Femur (tissue), 1 donor: ENCODE data around the gene RNF150.
"Not testable (repeated sequence)": the region's sequence is repeated elsewhere in the genome, so short reads cannot be mapped to it uniquely, and the experiment has no call there.

Experiments
- DNase-seq: peaks from one replicate; pipeline ENCODE4 v3.0.0-alpha.2; 2017

The RNF150 gene

DNA sequence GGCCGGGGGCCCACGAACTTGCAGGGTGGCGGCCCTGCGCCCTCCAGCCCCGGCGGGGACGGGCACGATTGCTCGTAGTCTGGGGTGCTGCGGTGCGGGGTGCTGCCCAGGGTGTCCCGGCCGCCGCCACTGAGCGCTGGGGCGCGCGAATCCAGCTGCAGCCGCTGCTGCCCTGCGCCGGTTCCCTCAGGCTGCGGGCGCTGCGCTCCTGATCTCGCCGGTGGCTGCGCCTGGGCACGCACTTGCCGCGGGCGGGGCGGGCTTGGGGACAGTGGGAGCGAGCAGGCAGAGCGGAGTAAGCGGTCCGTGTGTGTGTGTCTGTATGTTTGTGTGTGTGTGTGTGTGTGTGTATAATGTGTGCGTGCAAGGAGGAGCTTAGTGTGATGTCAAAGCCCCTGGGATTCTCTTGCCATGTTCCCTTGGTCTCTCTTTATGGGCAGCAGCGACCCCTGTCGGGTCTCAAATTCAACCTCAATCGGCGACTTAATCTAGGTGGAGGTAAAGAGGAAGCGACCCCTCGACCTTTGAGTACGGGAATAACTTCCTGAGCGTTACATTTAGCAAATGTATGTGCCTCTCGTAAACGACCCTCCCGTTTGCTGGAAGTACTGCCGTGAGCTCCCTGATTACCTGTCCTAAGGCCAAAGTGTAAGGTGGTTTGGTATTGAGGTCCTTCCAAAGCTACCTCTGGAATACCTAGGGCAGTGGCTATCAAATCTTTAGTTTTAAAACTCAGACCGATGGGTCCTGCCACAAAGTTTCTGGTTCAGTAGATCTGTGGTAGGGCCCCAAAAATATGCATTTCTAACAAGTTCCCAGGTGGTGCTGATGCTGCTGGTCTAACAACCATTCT lies at the start of gene RNF150:
RNF150 (minus strand) TSS at position 324 of the 853 bp plus-strand sequence.
- DNase-seq, result peak; percentile 92

DNA sequence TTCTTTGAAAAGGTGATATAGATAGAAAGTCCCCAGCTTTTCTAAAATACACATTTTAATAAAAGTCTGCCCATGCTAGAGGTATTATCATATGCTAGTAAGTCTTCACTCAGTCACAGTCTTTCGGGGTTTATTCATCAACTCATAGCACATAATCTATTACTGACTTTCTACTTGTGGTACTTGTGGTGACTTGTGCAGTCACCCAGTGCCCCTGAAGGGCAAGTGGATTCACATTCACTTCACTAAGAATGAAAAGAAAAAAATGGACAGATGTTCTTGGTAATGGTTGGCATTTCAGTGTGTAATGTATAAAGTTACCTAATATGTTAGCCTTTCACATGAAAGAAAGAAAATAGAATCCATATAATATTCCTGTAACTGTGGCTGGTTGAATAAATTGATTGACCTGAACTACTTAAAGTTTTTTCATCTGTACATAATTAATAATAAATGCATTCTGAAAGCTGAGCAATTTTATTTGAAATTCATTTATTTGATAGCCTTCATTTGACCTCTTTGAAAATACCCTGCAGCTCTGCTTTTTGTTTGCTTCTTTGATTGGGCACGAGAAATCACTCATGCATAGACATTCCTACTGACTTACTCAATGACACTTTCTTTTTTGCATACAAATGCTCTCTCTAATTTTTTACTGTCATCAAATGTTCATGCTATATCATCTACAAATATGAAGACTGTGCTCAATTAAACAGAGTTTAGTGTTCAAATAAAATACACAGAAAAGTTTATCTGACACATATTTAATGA lies 47.9 kb upstream of the RNF150 start:
- no peak for DNase-seq

DNA sequence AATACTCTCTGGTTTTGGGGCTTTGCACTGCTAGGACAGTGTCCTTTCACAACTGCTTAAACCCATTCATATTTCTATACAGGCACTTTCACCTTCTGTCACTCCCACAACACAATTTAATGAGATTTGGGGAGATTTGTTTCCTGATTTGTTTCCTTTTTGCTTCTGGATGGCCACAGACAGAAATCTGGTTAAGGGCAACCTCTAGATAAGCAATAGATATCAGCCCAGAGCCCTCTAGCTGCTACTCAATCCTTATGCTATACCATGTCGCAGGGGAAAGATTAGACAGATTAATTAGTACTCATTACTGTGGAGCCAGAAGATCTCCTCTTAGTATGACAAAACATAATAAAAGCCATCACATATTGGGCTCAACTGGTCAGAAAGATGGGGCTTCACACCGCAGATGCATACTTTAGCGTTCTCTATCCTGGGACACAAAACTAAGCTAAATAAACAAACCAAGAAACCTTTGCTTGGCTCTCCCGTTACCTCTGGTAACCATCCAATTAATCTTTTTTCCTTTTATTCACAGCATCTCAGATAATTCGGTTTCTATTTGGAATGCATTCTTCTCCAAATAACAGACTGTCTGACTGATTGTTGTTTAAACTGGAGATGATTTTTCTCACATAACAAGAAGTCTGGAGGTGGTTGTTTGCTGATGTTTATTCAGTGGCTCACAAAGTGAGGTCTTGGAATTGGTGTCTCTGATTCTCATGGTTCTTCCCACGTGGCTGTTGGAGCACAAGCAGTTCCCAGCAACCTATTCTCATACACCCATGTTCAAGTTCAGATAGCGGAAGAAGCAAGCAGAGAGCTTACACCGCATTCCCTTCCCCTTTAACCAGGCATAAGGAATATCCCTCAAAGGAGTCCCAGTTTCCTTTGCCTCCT lies 46.5 kb upstream of the RNF150 start:
- DNase-seq, result no peak

DNA sequence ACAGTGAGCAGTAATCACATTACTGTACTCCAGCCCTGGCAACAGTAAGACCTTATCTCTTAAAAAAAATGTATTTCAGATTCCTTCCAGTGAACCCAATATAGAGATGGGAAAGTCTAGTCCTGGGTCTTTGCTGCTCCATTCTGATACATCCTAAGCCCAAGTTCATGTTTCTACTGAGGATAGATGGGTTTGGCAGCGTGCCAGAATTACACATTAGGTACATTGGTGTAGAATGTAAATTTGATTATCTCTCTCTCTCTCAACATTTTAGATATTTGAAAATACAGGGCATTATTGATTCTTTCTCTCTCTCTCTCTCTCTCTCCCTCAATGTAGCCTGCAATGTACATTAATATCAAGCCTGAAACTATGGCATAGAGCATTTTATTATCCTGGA lies 43.9 kb upstream of the RNF150 start:
- no peak for DNase-seq

DNA sequence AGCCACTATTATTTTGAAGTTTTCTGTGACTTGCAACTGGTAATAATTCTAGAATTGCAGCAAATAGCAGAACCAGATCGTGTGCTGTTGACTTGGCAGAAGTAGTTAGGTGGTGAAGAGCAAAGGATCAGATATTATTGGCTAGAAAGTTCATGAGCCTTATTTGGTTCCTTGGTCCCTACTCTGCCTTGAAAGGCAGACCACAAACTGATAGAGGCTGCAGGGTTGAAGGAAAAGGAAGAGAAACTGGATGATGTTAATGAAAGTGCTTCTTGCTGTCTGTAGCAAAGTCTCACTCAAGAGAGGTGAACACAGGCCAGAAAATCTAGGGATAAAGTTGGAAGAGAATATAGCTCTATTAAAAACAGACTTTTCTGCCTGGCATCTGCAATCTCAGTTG lies 41.2 kb upstream of the RNF150 start:
- DNase-seq, result no peak

DNA sequence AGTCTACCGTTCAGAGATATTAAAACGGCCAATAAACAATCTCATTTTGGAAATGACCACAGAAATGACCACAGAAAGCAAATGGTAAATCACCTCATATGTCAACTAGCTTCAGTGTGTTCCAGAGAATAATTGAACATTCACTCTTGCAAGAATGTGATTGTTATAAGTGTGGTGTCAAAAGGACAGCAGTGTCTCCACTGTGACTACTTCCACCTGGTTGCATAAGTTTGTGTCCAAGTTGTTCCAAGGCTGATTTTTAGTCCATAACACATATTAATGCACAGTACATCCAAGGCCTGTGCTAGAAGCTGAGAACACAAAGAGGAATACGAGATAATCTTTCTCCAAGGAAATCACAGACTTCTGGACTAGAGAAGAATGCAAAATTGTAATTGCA lies 37.4 kb upstream of the RNF150 start:
- DNase-seq, result no peak

DNA sequence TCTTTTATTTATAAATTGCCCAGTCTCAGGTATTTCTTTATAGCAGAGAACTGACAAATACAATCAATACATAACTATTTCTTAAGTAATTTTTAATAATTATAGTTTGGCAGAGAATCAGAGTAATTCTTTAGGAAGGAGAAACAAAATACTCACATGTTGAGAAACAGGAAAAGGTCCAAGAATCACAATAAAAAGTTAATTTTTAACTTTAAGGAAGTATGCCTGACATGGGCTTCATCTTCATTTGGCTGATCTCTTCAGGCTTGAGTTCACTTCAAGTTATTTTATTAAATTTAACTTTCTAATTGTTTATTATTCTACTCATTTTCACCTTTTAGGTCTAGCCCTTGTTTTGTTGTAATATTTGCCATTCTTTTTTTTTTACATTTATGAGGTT lies 36.1 kb upstream of the RNF150 start:
- DNase-seq, result no peak

DNA sequence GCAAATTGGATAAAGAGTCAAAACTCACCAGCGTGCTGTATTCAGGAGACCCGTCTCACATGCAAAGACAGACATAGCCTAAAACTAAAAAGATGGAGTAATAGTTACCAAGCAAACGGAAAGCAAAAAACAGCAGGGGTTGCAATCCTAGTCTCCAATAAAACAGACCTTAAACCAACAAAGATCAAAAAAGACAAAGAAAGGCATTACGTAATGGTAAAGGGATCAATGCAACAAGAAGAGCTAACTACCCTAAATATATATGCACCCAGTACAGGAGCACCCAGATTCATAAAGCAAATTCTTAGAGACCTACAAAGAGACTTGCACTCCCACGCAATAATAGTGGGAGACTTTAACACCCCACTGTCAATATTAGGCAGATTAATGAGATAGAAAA lies 31.7 kb upstream of the RNF150 start:
- not testable (repeated sequence) for DNase-seq

DNA sequence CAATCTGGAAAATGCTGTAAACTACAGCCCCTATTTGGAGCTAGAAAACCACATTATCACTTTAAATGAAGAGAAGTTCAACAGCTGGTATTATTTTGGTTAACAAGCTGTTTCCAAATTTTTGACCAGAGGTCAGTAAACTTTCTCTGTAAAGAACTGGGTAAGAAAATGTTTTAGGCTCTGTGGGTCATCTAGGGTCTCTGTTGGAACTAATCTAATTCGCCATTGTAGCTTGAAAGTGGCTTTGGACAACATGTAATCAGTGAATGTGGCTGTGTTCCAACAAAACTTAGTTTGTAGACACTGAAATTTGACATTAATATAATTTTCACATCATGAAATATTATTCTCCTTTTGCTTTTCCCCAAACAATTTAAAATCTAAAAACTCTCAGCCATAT lies 25.8 kb upstream of the RNF150 start:
- no peak for DNase-seq

DNA sequence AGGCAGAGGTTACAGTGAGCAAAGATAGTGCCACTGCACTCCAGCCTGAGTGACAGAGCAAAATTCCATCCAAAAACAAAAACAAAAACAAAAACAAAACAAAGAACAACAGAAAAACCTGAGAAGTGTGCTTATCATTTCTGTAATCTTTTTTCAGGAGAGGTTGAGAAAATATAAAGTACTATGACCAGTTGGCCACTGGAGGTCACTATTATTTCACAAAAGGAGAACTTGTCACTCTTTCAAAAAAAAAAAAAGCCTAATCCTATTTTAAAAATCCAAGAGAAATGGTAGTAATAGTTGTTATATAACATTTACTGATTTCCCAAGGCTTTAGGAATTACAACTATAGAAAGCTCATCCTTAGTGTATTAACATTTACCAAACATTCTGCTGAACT lies 24.9 kb upstream of the RNF150 start:
- no peak for DNase-seq

DNA sequence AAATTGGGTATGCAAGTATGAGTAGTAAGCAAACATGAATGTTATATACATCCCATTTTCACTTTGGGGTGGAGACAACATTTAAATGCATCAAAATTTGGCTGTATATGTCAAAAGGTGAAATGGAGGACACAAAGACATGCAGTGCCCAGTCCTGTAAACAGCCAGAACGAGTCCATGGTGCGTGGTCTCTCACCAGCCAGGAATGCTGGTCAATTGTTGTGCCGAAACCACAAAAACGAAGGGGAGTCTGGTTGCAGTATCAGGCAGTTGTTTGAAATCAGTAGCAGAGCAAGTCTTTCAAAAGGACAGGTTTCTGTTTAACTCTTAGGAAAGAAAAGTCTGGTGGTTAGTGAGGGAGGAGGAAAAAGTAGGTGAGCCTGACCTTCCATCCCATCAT lies 22.3 kb upstream of the RNF150 start:
- DNase-seq, result no peak

DNA sequence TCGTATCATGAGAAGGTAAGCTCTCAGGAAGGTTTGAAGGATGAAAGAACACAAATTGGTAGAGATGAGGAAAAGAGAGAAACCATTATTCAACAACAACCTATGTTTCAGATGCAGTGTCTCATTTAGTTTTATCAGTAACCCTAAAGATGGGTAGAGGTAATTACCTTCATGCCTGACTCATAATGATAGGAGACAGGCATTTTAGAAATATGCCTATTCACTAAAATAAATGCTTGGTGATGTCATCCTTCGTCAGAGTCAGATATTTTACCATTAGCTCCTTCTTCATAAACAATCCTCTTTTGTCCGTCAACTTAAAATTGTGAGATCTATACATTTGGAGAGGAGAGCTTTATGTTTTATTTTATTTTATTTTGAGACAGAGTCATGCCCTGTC lies 21.5 kb upstream of the RNF150 start:
- no peak for DNase-seq

DNA sequence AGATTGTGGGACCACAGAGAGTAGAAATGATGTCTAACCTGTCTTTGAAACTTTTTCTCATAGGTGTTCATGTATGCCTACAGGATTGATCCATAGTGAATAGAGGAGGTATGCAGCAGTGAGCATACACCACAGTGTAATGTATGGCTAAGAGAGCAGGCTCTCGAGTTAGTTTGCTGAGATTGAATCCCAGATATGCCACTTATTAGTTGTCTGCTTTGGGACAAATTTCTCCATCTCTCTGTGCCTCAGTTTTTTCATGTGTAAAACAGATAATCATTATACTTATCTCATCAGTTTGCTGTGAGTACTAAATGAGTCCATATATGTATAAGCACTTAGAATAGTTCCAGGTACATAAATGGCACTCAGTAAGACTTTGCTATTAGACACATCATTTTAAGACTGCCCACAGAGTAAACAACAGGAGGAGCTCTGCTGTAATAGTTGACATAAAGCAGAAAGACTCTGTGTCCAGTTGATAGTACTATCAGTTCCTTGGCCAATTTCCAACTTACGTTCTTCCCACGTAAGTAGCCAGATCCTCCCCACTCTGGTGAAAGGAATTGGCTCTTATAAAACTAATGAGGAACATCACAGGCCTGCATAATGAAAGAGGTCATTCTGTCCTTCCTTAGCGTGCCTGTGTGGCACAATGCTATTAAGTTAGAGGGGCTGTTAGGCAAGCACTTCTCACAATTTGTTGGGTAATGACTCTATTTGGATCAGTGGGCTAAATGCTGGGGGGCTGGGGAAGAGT lies 20.7 kb upstream of the RNF150 start:
- DNase-seq, result no peak

DNA sequence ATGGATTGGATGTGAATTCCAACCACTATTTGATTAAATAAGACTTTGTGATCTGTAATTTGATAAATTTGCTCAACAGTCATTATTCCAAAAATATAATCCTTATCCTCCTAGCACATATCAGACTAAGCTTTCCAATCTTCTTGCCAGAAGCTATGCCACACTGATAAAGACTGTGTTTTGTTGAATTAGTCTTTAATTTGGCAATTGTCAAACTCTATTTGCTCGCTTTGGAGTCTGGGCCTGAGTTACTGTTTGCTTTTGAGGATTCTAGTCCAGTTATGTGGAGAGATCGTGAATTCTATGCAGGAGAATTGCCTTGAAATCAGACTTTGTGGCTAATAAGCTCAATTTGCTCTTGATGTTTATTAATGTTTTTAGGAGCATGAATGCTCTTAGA lies 10.9 kb upstream of the RNF150 start:
- DNase-seq, result no peak

DNA sequence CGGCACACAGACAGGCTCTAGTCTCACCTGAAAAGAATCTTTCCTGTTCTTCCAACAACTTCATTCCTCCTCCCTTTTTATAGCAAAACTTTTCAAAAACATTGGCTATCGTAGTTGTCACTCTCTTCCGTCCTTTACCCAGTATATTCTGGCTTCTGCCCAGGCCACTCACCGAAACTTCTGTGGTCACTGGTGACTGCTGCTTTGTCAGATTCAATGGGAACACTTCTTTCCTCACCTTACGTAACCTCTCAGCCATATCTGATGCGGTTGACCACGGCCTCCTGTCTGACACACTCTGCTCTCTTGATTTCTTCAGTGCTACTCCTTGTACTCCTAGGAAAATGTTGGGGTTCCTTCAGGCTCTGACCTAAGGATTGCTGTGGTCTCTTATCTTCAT lies 9.2 kb upstream of the RNF150 start:
- DNase-seq, result no peak

DNA sequence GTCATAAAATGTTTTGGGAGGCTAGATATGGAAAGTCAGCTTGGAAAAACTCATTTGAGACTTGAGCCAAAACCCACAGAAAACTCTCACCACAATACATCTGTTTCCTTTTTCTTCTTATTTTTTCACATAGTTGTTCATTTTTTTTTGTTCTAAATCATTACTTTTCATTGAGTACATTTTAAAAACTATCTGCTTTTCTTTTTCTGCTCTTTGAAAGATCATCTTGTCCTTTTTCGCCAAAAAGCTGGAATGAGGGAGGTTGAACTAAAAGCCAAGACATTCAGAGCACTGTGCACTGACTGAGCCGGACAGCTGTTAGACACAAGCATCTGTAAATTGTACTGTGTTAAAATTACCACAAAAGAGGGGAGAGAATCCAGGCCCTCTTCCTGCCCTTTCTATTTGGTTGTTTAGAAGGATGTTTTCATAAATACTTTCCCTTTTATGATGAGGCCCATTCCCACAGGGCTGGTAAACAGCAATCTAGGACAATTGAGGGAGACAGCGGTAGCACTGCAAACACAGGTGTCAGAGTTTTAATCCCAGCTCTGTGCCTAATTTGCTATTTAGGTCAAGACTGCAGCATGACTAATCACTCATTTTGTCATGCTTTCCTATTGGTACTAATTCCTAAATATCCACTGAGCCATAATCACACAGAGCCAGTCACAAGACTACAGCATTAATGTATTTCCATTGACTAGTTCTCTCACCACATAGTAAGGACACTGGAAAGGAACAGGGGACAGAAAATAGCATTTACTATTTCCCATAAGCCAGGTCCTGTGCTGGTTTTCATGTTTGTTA lies 7.3 kb upstream of the RNF150 start:
- DNase-seq, result peak; percentile 46

DNA sequence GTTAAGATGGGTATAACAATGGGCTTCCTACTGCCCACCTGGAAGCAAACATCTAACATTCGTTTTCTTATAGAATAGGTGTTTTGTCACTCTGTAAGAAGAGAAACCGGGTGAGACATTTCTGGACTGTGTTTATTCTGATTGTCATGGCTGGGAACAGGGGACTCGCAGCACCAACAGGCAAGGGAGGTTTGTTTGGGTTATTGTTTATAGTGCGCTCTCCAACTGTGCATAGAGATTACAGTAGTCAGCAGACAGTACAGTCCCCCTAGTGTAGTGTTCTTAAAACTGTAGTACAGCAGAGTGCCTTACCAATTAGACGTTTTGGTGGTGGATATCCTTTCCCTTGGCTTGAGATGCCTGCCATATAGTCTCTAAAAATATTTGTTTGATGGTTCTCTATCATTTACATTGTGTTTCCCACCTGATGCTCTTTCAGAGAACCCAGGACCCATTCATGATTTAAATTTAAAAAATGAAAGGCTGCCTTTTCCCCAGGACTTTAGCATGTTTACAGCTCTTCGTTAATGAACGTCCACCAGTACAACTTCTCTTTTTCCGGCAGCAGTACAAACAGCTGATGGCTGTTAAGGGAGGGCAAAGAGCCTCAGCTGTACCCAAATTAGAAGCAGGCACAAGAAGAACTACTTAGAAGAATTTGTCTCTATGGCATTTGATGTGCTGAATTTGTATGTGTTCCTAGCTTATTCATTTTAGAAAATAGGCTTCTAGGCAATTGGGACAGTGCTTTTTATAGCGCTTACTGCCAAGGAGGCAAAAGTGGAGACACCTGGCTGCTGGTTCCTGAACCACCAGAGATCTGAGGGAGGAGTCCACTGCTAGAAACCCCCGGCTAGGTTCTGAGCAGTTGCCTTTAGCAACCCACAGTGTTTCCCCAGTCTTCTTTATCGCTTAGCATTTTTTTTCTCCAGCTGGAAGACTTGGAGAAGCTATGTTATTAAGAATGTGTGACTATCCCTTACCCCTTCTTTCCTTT lies 1.0 kb upstream of the RNF150 start:
- no peak for DNase-seq

DNA sequence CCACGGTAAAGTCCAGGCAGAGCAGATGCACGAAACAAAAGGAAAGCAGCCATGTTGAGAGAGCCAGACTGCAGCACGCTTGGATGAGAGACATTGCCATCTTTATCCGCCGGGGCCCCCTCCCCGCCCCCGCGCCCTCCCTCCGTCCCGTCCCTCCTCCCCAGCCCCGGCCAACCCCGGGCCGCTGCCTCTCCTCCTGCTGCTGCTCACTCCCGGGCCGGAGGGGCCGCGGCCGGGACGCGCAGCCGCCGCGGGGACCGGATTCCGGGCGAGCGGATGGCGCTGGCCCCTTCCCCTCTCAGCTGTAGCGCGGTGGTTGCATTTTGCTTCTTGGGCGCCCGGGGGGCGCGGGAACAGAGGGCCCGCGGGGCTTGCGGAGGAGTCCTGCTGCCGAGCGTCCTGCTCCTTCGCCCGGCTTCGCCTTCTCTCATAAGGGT lies 542 bp downstream of the RNF150 start:
- peak; percentile 83 for DNase-seq

DNA sequence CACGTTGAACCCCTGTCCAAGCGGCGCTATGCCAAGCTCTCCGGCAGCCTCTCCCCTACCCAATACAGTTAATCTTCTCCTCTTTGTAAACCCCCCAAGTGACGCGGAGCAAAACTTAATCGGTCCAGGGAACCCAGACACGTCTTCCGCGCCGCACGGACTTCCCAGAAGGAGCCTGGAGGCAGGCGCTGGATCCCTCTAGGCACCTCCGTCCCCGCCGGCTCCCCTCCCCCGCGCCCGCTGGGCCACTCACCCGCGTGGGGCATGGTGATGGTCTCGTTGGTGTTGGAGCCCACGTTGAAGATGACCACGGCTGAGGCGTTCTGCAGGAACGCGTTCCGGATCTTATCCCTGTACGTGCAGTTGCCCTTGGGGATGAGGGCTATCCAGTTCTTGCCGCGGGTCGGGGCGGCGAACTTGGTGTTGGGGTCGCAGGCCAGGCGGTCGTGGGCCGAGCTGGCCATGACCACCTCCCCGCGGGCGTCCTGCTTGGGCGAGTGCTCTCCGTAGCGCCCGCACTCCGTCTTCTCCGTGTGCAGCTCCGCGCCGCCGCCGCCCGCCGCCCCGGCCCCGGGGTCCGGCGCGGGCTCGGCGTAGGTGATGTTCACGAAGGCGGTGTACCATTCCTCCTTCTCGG lies 1.1 kb downstream of the RNF150 start:
- peak; percentile 54 for DNase-seq

DNA sequence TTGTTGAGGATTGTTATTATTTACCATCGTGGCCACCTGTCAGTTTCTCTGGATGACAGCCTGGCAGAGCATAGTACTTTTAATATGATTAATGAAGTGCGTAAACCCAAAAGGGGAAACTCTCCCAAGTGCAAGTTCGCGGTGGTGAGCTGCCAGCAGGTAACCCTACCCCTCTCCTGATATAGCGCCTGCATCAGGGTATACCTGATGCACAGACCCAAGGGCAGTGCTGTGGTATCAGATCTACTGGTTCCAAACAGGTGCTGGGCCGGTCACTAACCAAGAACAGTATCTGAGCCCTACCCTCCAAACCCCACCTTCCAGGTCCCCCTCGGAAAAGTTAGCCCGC lies 1.6 kb downstream of the RNF150 start:
- DNase-seq, result no peak
